Measurements from ENCODE around the gene RARS1.

Gene RARS1

GRCh38 chr5:168486136-168486879 is at the start of gene RARS1:
Gene RARS1 (plus strand): TSS chr5:168486471. CDS start chr5:168486499, 28 bp downstream.
- peak; percentile 94 for TF ChIP-seq CTCF (IDR thresholded peaks at IDR 0.05)

- TF ChIP-seq CTCF (IDR thresholded peaks at IDR 0.05) = no peak
Measured at GRCh38 chr5:168438349-168438748, 47.9 kb upstream of the RARS1 start.

GRCh38 chr5:168443533-168443932 is 42.7 kb upstream of the RARS1 start:
- no peak for TF ChIP-seq CTCF (IDR thresholded peaks at IDR 0.05)

GRCh38 chr5:168443950-168444700 is 42.1 kb upstream of the RARS1 start:
- no peak for TF ChIP-seq CTCF (IDR thresholded peaks at IDR 0.05)

GRCh38 chr5:168446983-168447619 is 39.2 kb upstream of the RARS1 start:
- no peak for TF ChIP-seq CTCF (IDR thresholded peaks at IDR 0.05)

- no peak for TF ChIP-seq CTCF (IDR thresholded peaks at IDR 0.05)
Measured at GRCh38 chr5:168447808-168448207, 38.5 kb upstream of the RARS1 start.

- no peak for TF ChIP-seq CTCF (IDR thresholded peaks at IDR 0.05)
Measured at GRCh38 chr5:168449166-168449565, 37.1 kb upstream of the RARS1 start.
